Measurements from ENCODE around the gene BSN. TPM values are rescaled to one million over a fixed set of nuclear protein-coding genes. Genes with fewer than 3 reads are reported as not detected.

The BSN gene
- total and polyA plus RNA-seq, 4 donors: 0.08 to 0.75 (median 0.42) TPM; not detected in 1

- Histone ChIP-seq H3K4me1 (ENCODE audit: control insufficient read depth in 1 of 2, insufficient read depth in 2 of 2, low read length in 2 of 2) (no peaks in the 10 kb centered on the region), H3K27ac (ENCODE audit: low read depth in 1 of 2, low read length in 2 of 2) (no peak overlapping the region), H3K4me3 (ENCODE audit: low read length in 2 of 2) (no peak overlapping the region), H3K27me3 (ENCODE audit: control insufficient read depth in 1 of 2, insufficient read depth in 2 of 2, low read length in 1 of 2) (no peaks in the 10 kb centered on the region), H3K36me3 (ENCODE audit: control insufficient read depth in 1 of 2, insufficient read depth in 2 of 2, low read length in 1 of 2) (peaks cover 0 to 4% of the 10 kb centered on the region in 2 donors), H3K9me3 (ENCODE audit: control insufficient read depth, low read length) (no peaks in the 10 kb centered on the region)
- WGBS, 2 donors: 32 to 37% methylated on average over 6 of the region's 6 CpGs
- ATAC-seq (ENCODE audit: low FRiP score) (no peak), DNase-seq (peak in 1 of 2 donors; percentile 52)
- intact Hi-C loops (cut with DNase I): no loop called here
Observed at GRCh38 chr3:49519296-49519695, 35.0 kb upstream of the BSN start.

- 79 to 83% methylated on average over 2 of the region's 2 CpGs for WGBS, 2 donors
- Histone ChIP-seq H3K27me3 (ENCODE audit: control insufficient read depth in 1 of 2, insufficient read depth in 2 of 2, low read length in 1 of 2) (no peaks in the 10 kb centered on the region), H3K36me3 (ENCODE audit: control insufficient read depth in 1 of 2, insufficient read depth in 2 of 2, low read length in 1 of 2) (peaks cover 0 to 4% of the 10 kb centered on the region in 2 donors), H3K4me3 (ENCODE audit: low read length in 2 of 2) (no peak overlapping the region), H3K27ac (ENCODE audit: low read depth in 1 of 2, low read length in 2 of 2) (no peak overlapping the region), H3K4me1 (ENCODE audit: control insufficient read depth in 1 of 2, insufficient read depth in 2 of 2, low read length in 2 of 2) (no peaks in the 10 kb centered on the region), H3K9me3 (ENCODE audit: control insufficient read depth, low read length) (no peaks in the 10 kb centered on the region)
- no peak for ATAC-seq (ENCODE audit: low FRiP score)
- no peak for DNase-seq
- intact Hi-C loops (cut with DNase I): no loop called here
Observed at GRCh38 chr3:49519916-49520385, 34.3 kb upstream of the BSN start.

GRCh38 chr3:49523756-49524747 lies 30.2 kb upstream of the BSN start:
- no peak overlapping the region for H3K4me3 ChIP-seq (ENCODE audit: low read length in 2 of 2)
- H3K4me1 ChIP-seq (ENCODE audit: control insufficient read depth in 1 of 2, insufficient read depth in 2 of 2, low read length in 2 of 2): no peaks in the 10 kb centered on the region
- no peaks in the 10 kb centered on the region for H3K27me3 ChIP-seq (ENCODE audit: control insufficient read depth in 1 of 2, insufficient read depth in 2 of 2, low read length in 1 of 2)
- H3K27ac ChIP-seq (ENCODE audit: low read depth in 1 of 2, low read length in 2 of 2): no peak overlapping the region
- no peaks in the 10 kb centered on the region for H3K36me3 ChIP-seq (ENCODE audit: control insufficient read depth in 1 of 2, insufficient read depth in 2 of 2, low read length in 1 of 2)
- WGBS, 2 donors: 77% methylated on average over 5 of the region's 5 CpGs
- intact Hi-C loops (cut with DNase I): no loop called here
- peak in 1 of 2 donors; percentile 16 for DNase-seq
- ATAC-seq (ENCODE audit: low FRiP score): no peak
- no peaks in the 10 kb centered on the region for H3K9me3 ChIP-seq (ENCODE audit: control insufficient read depth, low read length)

GRCh38 chr3:49529567-49529966 lies 24.7 kb upstream of the BSN start:
- Histone ChIP-seq H3K9me3 (ENCODE audit: control insufficient read depth, low read length) (no peaks in the 10 kb centered on the region), H3K4me1 (ENCODE audit: control insufficient read depth in 1 of 2, insufficient read depth in 2 of 2, low read length in 2 of 2) (no peaks in the 10 kb centered on the region), H3K36me3 (ENCODE audit: control insufficient read depth in 1 of 2, insufficient read depth in 2 of 2, low read length in 1 of 2) (peaks cover 5 to 6% of the 10 kb centered on the region in 2 donors), H3K4me3 (ENCODE audit: low read length in 2 of 2) (no peak overlapping the region), H3K27ac (ENCODE audit: low read depth in 1 of 2, low read length in 2 of 2) (no peak overlapping the region), H3K27me3 (ENCODE audit: control insufficient read depth in 1 of 2, insufficient read depth in 2 of 2, low read length in 1 of 2) (no peaks in the 10 kb centered on the region)
- ATAC-seq (ENCODE audit: low FRiP score) (no peak), DNase-seq (no peak)
- intact Hi-C loops (cut with DNase I): no loop called here

- Histone ChIP-seq H3K36me3 (ENCODE audit: control insufficient read depth in 1 of 2, insufficient read depth in 2 of 2, low read length in 1 of 2) (peaks cover 5 to 6% of the 10 kb centered on the region in 2 donors), H3K27me3 (ENCODE audit: control insufficient read depth in 1 of 2, insufficient read depth in 2 of 2, low read length in 1 of 2) (no peaks in the 10 kb centered on the region), H3K4me1 (ENCODE audit: control insufficient read depth in 1 of 2, insufficient read depth in 2 of 2, low read length in 2 of 2) (no peaks in the 10 kb centered on the region), H3K4me3 (ENCODE audit: low read length in 2 of 2) (no peak overlapping the region), H3K27ac (ENCODE audit: low read depth in 1 of 2, low read length in 2 of 2) (no peak overlapping the region), H3K9me3 (ENCODE audit: control insufficient read depth, low read length) (no peaks in the 10 kb centered on the region)
- DNase-seq (peak in 1 of 2 donors; percentile 21), ATAC-seq (ENCODE audit: low FRiP score) (no peak)
- WGBS, 2 donors: 76 to 83% methylated on average over 5 of the region's 5 CpGs
- intact Hi-C loops (cut with DNase I): no loop called here
Observed at GRCh38 chr3:49530231-49530630, 24.0 kb upstream of the BSN start.

- intact Hi-C loops (cut with DNase I): no loop called here
- ATAC-seq (ENCODE audit: low FRiP score) (no peak), DNase-seq (peak in 1 of 2 donors; percentile 33)
- WGBS, 2 donors: 89% methylated on average over 8 of the region's 8 CpGs
- Histone ChIP-seq H3K9me3 (ENCODE audit: control insufficient read depth, low read length) (no peaks in the 10 kb centered on the region), H3K36me3 (ENCODE audit: control insufficient read depth in 1 of 2, insufficient read depth in 2 of 2, low read length in 1 of 2) (peaks cover 5 to 6% of the 10 kb centered on the region in 2 donors), H3K27me3 (ENCODE audit: control insufficient read depth in 1 of 2, insufficient read depth in 2 of 2, low read length in 1 of 2) (no peaks in the 10 kb centered on the region), H3K27ac (ENCODE audit: low read depth in 1 of 2, low read length in 2 of 2) (no peak overlapping the region), H3K4me3 (ENCODE audit: low read length in 2 of 2) (no peak overlapping the region), H3K4me1 (ENCODE audit: control insufficient read depth in 1 of 2, insufficient read depth in 2 of 2, low read length in 2 of 2) (no peaks in the 10 kb centered on the region)
Observed at GRCh38 chr3:49530701-49531100, 23.6 kb upstream of the BSN start.

- Histone ChIP-seq H3K4me3 (ENCODE audit: low read length in 2 of 2) (no peak overlapping the region), H3K9me3 (ENCODE audit: control insufficient read depth, low read length) (no peaks in the 10 kb centered on the region), H3K36me3 (ENCODE audit: control insufficient read depth in 1 of 2, insufficient read depth in 2 of 2, low read length in 1 of 2) (peaks cover 5 to 6% of the 10 kb centered on the region in 2 donors), H3K27ac (ENCODE audit: low read depth in 1 of 2, low read length in 2 of 2) (no peak overlapping the region), H3K4me1 (ENCODE audit: control insufficient read depth in 1 of 2, insufficient read depth in 2 of 2, low read length in 2 of 2) (no peaks in the 10 kb centered on the region), H3K27me3 (ENCODE audit: control insufficient read depth in 1 of 2, insufficient read depth in 2 of 2, low read length in 1 of 2) (no peaks in the 10 kb centered on the region)
- intact Hi-C loops (cut with DNase I): no loop called here
- DNase-seq: no peak
- 81 to 83% methylated on average over 10 of the region's 10 CpGs for WGBS, 2 donors
- no peak for ATAC-seq (ENCODE audit: low FRiP score)
Observed at GRCh38 chr3:49531218-49531617, 23.1 kb upstream of the BSN start.

- no peak for ATAC-seq (ENCODE audit: low FRiP score)
- Histone ChIP-seq H3K27me3 (ENCODE audit: control insufficient read depth in 1 of 2, insufficient read depth in 2 of 2, low read length in 1 of 2) (no peaks in the 10 kb centered on the region), H3K4me1 (ENCODE audit: control insufficient read depth in 1 of 2, insufficient read depth in 2 of 2, low read length in 2 of 2) (no peaks in the 10 kb centered on the region), H3K4me3 (ENCODE audit: low read length in 2 of 2) (no peak overlapping the region), H3K9me3 (ENCODE audit: control insufficient read depth, low read length) (no peaks in the 10 kb centered on the region), H3K36me3 (ENCODE audit: control insufficient read depth in 1 of 2, insufficient read depth in 2 of 2, low read length in 1 of 2) (peaks cover 5 to 6% of the 10 kb centered on the region in 2 donors), H3K27ac (ENCODE audit: low read depth in 1 of 2, low read length in 2 of 2) (no peak overlapping the region)
- DNase-seq: no peak
- intact Hi-C loops (cut with DNase I): no loop called here
- 94 to 98% methylated on average over 16 of the region's 16 CpGs for WGBS, 2 donors
Observed at GRCh38 chr3:49531715-49532114, 22.6 kb upstream of the BSN start.

GRCh38 chr3:49533031-49533430 lies 21.2 kb upstream of the BSN start:
- DNase-seq (no peak), ATAC-seq (ENCODE audit: low FRiP score) (peak; percentile 13)
- Histone ChIP-seq H3K4me1 (ENCODE audit: control insufficient read depth in 1 of 2, insufficient read depth in 2 of 2, low read length in 2 of 2) (no peaks in the 10 kb centered on the region), H3K27me3 (ENCODE audit: control insufficient read depth in 1 of 2, insufficient read depth in 2 of 2, low read length in 1 of 2) (no peaks in the 10 kb centered on the region), H3K9me3 (ENCODE audit: control insufficient read depth, low read length) (no peaks in the 10 kb centered on the region), H3K36me3 (ENCODE audit: control insufficient read depth in 1 of 2, insufficient read depth in 2 of 2, low read length in 1 of 2) (peaks cover 5 to 6% of the 10 kb centered on the region in 2 donors), H3K4me3 (ENCODE audit: low read length in 2 of 2) (no peak overlapping the region), H3K27ac (ENCODE audit: low read depth in 1 of 2, low read length in 2 of 2) (no peak overlapping the region)
- intact Hi-C loops (cut with DNase I): no loop called here
- 90% methylated on average over 13 of the region's 13 CpGs for whole genome bisulfite sequencing, 2 donors
